Stimulated activated CD8-positive, alpha-beta memory T cell treated with anti-CD3 and anti-CD28 coated beads, Interleukin-4, amount 100 ng/mL, for 4 hours (primary cell): ENCODE data around the gene KCNB1.

Experiments used
- DNase-seq, 2 donors: peaks; one replicate each; pipeline ENCODE4 v3.0.0-alpha.2; 2020; ENCODE audit warnings: low read depth in 2 of 2, low spot score in 1 of 2

Gene KCNB1

GRCh38 chr20:49360242-49360968 lies 122.1 kb downstream of the KCNB1 start:
- DNase-seq = no peak

GRCh38 chr20:49356676-49357075 lies 125.8 kb downstream of the KCNB1 start:
- no peak for DNase-seq

- no peak for DNase-seq
Observed at GRCh38 chr20:49354673-49355072, 127.8 kb downstream of the KCNB1 start.

- no peak for DNase-seq
Observed at GRCh38 chr20:49353348-49353747, 129.1 kb downstream of the KCNB1 start.

GRCh38 chr20:49352751-49353150 lies 129.7 kb downstream of the KCNB1 start:
- no peak for DNase-seq

DNA sequence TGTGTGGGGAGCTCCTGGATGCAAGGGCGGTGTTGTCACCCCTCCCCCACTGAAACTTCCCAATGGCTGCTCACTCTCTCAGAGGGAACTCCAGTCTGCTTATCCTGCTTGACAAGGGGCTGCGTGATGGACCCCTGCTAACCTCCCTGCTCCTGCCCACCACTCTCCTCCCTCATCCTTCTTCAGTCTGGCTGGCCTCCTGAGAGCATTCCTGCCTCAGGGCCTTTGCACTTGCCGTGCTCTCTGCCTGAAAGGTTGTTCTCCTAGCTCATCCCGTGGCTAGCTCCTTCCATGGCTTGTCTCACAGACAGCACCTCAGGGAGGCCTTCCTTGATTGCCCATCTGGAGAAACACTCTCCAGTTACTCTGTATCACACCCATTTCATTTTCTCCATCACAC lies 130.7 kb downstream of the KCNB1 start:
- no peak for DNase-seq

- DNase-seq = no peak
Observed at GRCh38 chr20:49349694-49350252, 132.7 kb downstream of the KCNB1 start.

GRCh38 chr20:49349078-49349477 lies 133.4 kb downstream of the KCNB1 start:
- DNase-seq = no peak

DNA sequence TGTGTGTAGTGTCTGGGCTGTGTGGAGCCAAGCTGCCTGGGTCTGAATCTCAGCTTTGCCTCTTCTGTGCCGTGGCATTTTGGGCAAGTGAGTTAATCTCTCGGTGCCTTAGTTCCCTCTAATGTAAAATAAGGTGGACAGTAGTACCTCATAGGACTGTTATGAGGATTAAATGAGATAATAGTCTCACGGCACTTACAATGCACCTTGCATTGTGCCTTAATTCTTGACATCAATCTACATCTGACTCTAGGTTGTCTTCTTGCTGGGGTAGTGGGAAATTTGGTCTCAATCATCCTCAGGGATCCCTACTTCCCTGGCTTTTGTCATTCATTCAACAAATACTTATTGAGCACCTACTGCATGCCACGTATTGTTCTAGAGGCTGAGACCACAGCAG lies 133.9 kb downstream of the KCNB1 start:
- no peak for DNase-seq

GRCh38 chr20:49347156-49347555 lies 135.3 kb downstream of the KCNB1 start:
- no peak for DNase-seq

DNA sequence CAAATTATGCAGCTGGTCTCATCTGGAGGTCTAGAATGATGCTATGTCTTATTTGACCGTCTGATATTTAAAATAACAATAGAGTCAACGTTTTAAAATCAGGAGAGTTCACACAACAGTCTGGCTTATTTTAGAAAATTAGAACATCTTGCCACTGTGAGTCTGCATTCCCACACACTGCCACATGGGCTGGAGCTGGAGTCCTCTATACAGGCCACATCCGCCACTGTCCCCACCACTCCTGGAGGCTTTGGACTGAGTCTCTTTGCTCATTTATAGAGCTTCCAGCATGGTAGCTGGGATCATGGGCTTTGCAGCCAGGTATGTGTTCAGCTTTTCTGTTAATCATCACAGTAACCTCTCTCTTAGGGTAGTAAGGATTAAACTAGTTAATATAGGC lies 135.8 kb downstream of the KCNB1 start:
- no peak for DNase-seq

GRCh38 chr20:49345524-49345923 lies 136.9 kb downstream of the KCNB1 start:
- DNase-seq = no peak

GRCh38 chr20:49344975-49345374 lies 137.5 kb downstream of the KCNB1 start:
- DNase-seq = no peak

- no peak for DNase-seq
Observed at GRCh38 chr20:49344140-49344539, 138.3 kb downstream of the KCNB1 start.

- no peak for DNase-seq
Observed at GRCh38 chr20:49343246-49343645, 139.2 kb downstream of the KCNB1 start.

DNA sequence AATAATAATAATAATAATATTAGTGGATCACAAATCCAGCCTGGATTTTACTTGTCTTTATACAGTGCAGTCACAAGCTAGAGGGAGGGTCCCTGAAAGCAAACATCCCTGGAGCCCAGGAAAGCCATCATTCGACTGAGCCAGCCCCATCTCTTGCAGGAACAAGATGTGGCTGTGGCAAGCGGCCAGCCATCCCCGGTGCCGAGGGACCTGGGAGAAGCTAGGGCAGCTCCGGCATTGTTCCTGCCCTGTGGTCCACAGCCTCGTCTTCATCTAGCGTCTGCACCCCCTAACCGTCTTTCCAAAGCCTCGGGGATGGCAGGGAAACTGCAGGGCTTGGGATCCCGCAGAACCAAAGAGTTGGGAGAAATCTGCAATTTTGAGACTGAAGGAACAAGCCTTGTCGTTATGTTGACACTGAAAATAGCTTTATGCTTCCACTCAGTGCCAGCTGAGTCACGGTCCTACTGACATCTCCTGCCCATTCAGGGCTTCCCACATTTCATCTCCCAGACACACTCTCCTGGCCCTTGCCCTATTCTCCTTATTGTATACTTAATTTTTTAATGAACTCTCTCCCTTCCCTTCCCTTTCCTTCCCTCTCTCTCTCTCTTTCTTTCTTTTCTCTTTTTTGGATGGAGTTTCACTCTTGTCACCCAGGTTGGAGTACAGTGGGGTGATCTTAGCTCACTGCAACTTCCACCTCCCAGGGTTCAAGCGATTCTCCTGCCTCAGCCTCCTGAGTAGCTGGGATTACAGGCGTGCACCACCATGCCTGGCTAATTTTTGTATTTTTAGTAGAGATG lies 142.1 kb downstream of the KCNB1 start:
- no peak for DNase-seq

DNA sequence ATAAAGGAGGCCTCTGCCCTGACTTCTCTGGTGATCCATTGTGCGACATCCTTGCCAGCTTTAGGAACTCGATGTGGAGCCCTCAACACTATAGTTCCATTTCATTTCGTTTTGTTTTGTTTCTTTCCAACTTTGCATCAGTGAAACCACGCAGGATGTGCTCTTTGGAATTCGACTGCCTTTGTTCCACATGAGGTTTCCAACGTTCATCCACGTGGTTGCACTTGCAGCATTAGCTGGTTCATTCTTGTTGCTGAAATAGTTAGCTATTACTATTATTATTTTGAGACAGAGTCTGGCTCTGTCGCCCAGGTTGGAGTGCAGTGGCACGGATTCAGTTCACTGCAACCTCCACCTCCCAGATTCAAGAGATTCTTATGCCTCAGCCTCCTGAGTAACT lies 143.3 kb downstream of the KCNB1 start:
- no peak for DNase-seq

DNA sequence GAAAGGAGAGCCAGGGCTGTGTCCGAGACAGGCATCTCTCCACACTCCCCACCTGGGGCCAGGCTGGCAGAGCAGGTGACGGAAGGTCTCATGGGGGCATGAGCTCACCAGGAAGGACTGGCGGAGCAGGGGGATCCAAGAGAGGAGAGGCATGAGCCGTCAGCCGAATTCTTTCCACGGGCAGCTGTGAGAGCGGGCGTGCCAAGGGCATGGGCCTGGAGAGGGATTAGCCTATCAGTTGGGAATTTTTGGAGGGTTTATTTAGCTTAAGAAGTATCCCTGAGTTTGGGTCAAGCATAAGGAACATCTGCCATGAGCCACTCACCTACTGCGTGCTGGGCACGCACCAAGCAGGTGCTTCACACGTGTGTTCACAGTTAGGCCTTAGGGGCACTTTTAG lies 144.4 kb downstream of the KCNB1 start:
- DNase-seq = no peak

- no peak for DNase-seq
Observed at GRCh38 chr20:49337357-49337756, 145.1 kb downstream of the KCNB1 start.

DNA sequence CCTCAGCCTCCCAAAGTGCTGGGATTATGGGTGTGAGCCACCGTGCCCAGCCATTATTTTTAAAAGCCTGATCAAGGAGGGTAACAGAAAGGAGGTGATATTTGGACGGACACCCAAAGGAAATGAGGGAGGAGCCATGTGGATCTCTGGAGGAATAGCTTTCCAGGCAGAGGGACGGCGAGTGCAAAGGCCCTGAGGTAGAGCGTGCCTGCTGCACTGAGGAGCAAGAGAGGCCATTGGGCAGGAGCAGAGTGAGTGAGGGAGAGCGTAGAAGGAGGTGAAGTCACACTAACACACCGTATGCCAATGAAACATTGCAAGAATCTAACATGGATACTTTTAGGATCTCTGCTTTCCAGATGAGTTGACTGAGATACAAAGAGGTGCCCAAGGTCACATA lies 145.7 kb downstream of the KCNB1 start:
- no peak for DNase-seq

- no peak for DNase-seq
Observed at GRCh38 chr20:49335476-49335875, 147.0 kb downstream of the KCNB1 start.
